Adrenal gland (tissue), 12 donors: Measurements from ENCODE around the gene ATG10. TPM values are rescaled to one million over a fixed set of nuclear protein-coding genes. Genes with fewer than 3 reads are reported as not detected.

Source experiments
- DNase-seq, 7 donors: peaks; one replicate each; pipeline ENCODE4 v3.0.0-alpha.2; 2019 to 2020
- H3K27ac ChIP-seq, 5 donors: fragments of 200-600 bp; sonication (generic) in 4 of 5; 1 replicate in 3 of 5; 2 replicates in 2 of 5; pipeline versions ENCODE4 v1.5.1 to v1.8.0; 2016 to 2020; ENCODE audit warnings: mild to moderate bottlenecking in 1 of 5
- H3K27me3 ChIP-seq: fragments of 200-600 bp; 2 replicates; pipeline ENCODE4 v1.8.0; 2021
- H3K36me3 ChIP-seq, 2 donors: fragments of 200-600 bp; replicated peaks in 1 of 2; 1 replicate in 1 of 2; 2 replicates in 1 of 2; pipeline versions ENCODE4 v1.5.1 to v1.8.0; 2018 to 2022
- H3K4me1 ChIP-seq, 2 donors: fragments of 200-600 bp; replicated peaks in 1 of 2; 1 replicate in 1 of 2; 2 replicates in 1 of 2; pipeline versions ENCODE4 v1.5.1 to v1.8.0; 2018 to 2021
- H3K4me3 ChIP-seq, 4 donors: fragments of 200-600 bp; sonication (generic) in 3 of 4; one replicate each; pipeline ENCODE4 v1.5.1; 2016 to 2018
- H3K9me3 ChIP-seq, 3 donors: fragments of 200-600 bp; sonication (generic) in 1 of 3; replicated peaks in 1 of 3; 1 replicate in 2 of 3; 2 replicates in 1 of 3; pipeline versions ENCODE4 v1.5.1 to v1.8.0; 2016 to 2021
- CTCF ChIP-seq, 6 experiments: fragments of 450-650 bp in 4 of 6; fragments of 200-600 bp in 2 of 6; sonication (generic) in 1 of 6; IDR thresholded peaks; 1 replicate in 5 of 6; 2 replicates in 1 of 6; pipeline versions ENCODE4 v1.5.1 to v1.8.0; 2016 to 2021; ENCODE audit warnings: antibody characterized with exemption in 6 of 6, mild to moderate bottlenecking in 2 of 6, moderate library complexity in 1 of 6
- POLR2A ChIP-seq, 2 donors: fragments of 450-650 bp; IDR thresholded peaks; one replicate each; pipeline ENCODE4 v1.6.1; 2017; ENCODE audit warnings: antibody characterized with exemption in 2 of 2, mild to moderate bottlenecking in 2 of 2, moderate library complexity in 1 of 2
- WGBS, 4 donors: extraction: QIAGEN DNeasy Blood & Tissue Kit in 2 of 4; methylation state at CpG; one replicate each; pipeline versions ENCODE4 v1.1.5 to v1.1.7; 2013 to 2017; 5-methylcytosine and 5-hydroxymethylcytosine counted together
- intact Hi-C, 2 donors: fragments of 100-400 bp; cut with DNase I; formaldehyde crosslinking; loops; one replicate each; pipeline versions ENCODE4 v1.14.1 to v1.15.0; 2022 to 2023
- polyA plus RNA-seq, 3 donors: library from polyadenylated mRNA; stranded (reverse); fragments of 200-250 nt in 2 of 3; fragments of 350-450 nt in 1 of 3; fragmentation: Illumina TruSeq in 1 of 3; extraction: RNeasy Lipid Tissue Mini Kit (QIAGEN cat#74804) in 1 of 3; gene quantifications; one replicate each; pipeline ENCODE4 v1.2.3, GENCODE V29; 2013 to 2014
- total RNA-seq, 9 donors: library from RNA; depleted of rRNA in 4 of 9; stranded (reverse); fragments of >200 nt in 4 of 9; fragments of 120-200 nt in 1 of 9; fragmentation: NEBNext Ultra II Directional in 1 of 9; extraction: Animal tissue kit (Norgen Biotek cat#: 25700) in 1 of 9; gene quantifications; one replicate each; pipeline versions ENCODE4 v1.1.0 to v1.2.4, GENCODE V29; 2013 to 2023
- donor health status: healthy with polysubstance abuse.
- donor health status: Bipolar disorder and iron deficiency.
- donor health status: DM: yes; HTN: yes; CAD: no.
- donor health status: DM: no; HTN: no; CAD: no.
- donor health status: DM: no; HTN: no; CAD: no.
- donor health status: DM: yes; HTN: yes; CAD: no.

The ATG10 gene
- total and polyA plus RNA-seq, 12 donors, result 4.0 to 15.1 (median 7.1) TPM

GRCh38 chr5:82091617-82092016, 119.8 kb downstream of the ATG10 start:
- H3K36me3 ChIP-seq, result no peaks in the 10 kb centered on the region
- no peaks in the 10 kb centered on the region for H3K4me1 ChIP-seq
- TF ChIP-seq CTCF (IDR thresholded peaks at IDR 0.05) (no peak), POLR2A (IDR thresholded peaks at IDR 0.05) (no peak)
- intact Hi-C loops, result no loop called here
- peaks cover 0 to 18% (median 0%) of the 10 kb centered on the region in 3 donors for H3K9me3 ChIP-seq
- H3K27ac ChIP-seq, result no peak overlapping the region
- WGBS, 4 donors, result 69 to 79% (median 74%) methylated on average over 1 of the region's 1 CpG
- H3K4me3 ChIP-seq, result no peak overlapping the region
- no peaks in the 10 kb centered on the region for H3K27me3 ChIP-seq
- no peak for DNase-seq

- no peaks in the 10 kb centered on the region for H3K27me3 ChIP-seq
- no peak overlapping the region for H3K27ac ChIP-seq
- no peaks in the 10 kb centered on the region for H3K36me3 ChIP-seq
- intact Hi-C loops, result no loop called here
- WGBS, 4 donors, result 93 to 98% (median 94%) methylated on average over 2 of the region's 2 CpGs
- no peak for TF ChIP-seq POLR2A (IDR thresholded peaks at IDR 0.05)
- TF ChIP-seq CTCF (IDR thresholded peaks at IDR 0.05), result no peak
- no peaks in the 10 kb centered on the region for H3K4me1 ChIP-seq
- H3K9me3 ChIP-seq, result peaks cover 0 to 13% (median 0%) of the 10 kb centered on the region in 3 donors
- no peak overlapping the region for H3K4me3 ChIP-seq
- no peak for DNase-seq
Observed at GRCh38 chr5:82095536-82095935, 123.7 kb downstream of the ATG10 start.

GRCh38 chr5:82096249-82096648, 124.4 kb downstream of the ATG10 start:
- no peak overlapping the region for H3K4me3 ChIP-seq
- intact Hi-C loops, result no loop called here
- no peaks in the 10 kb centered on the region for H3K36me3 ChIP-seq
- no peaks in the 10 kb centered on the region for H3K4me1 ChIP-seq
- TF ChIP-seq POLR2A (IDR thresholded peaks at IDR 0.05) (no peak), CTCF (IDR thresholded peaks at IDR 0.05) (no peak)
- no peak overlapping the region for H3K27ac ChIP-seq
- H3K27me3 ChIP-seq, result no peaks in the 10 kb centered on the region
- no peak for DNase-seq
- H3K9me3 ChIP-seq, result peaks cover 0 to 13% (median 0%) of the 10 kb centered on the region in 3 donors

GRCh38 chr5:82100303-82101077, 128.7 kb downstream of the ATG10 start:
- WGBS, 4 donors, result 92 to 95% (median 94%) methylated on average over 2 of the region's 2 CpGs
- Histone ChIP-seq H3K27me3 (no peaks in the 10 kb centered on the region), H3K4me3 (no peak overlapping the region), H3K27ac (no peak overlapping the region), H3K36me3 (no peaks in the 10 kb centered on the region), H3K9me3 (no peaks in the 10 kb centered on the region), H3K4me1 (no peaks in the 10 kb centered on the region)
- no peak for DNase-seq
- TF ChIP-seq CTCF (IDR thresholded peaks at IDR 0.05) (no peak), POLR2A (IDR thresholded peaks at IDR 0.05) (no peak)
- intact Hi-C loops, result no loop called here
